8988T (cell line): ENCODE results near the gene SPATA32.

Experiments
- DNase-seq: peaks from one replicate; pipeline ENCODE4 v3.0.0; 2011

The SPATA32 gene

GRCh38 chr17:45246338-45246737 is 15.6 kb downstream of the SPATA32 start:
- DNase-seq: no peak

DNA sequence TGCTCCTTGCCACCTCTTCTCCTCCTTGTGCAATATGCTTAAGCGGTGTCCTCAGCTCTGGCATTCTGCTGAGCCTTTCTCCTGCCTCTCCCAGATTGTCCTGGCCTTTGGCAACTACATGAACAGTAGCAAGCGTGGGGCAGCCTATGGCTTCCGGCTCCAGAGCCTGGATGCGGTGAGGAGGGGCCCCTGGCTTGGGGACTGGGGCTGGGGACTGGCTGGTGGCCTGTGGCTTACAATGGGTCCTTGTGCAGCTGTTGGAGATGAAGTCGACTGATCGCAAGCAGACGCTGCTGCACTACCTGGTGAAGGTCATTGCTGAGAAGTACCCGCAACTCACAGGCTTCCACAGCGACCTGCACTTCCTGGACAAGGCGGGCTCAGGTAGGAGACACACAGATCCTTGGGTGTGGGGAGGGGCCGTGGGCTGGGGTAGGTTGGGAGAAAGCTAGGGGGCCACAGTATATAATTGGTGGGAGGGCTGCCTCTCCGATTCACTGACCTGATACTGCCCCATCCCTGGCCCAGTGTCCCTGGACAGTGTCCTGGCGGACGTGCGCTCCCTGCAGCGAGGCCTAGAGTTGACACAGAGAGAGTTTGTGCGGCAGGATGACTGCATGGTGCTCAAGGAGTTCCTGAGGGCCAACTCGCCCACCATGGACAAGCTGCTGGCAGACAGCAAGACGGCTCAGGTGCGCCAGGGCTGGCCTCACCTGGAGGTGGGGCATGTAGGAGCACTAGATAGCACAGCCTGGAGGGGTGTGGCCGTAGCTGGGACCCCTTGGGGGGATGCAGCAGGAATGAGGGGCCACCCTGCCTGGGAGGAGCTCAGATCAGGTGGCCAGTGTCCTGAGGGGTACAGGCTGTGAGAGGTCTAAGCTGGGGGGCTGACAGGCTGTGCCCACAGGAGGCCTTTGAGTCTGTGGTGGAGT is 16.9 kb downstream of the SPATA32 start:
- no peak for DNase-seq

GRCh38 chr17:45243750-45244149 is 18.1 kb downstream of the SPATA32 start:
- DNase-seq: no peak

GRCh38 chr17:45242029-45242414 is 19.9 kb downstream of the SPATA32 start:
- DNase-seq: no peak

- DNase-seq: no peak
Measured at GRCh38 chr17:45241328-45242028, 20.4 kb downstream of the SPATA32 start.

DNA sequence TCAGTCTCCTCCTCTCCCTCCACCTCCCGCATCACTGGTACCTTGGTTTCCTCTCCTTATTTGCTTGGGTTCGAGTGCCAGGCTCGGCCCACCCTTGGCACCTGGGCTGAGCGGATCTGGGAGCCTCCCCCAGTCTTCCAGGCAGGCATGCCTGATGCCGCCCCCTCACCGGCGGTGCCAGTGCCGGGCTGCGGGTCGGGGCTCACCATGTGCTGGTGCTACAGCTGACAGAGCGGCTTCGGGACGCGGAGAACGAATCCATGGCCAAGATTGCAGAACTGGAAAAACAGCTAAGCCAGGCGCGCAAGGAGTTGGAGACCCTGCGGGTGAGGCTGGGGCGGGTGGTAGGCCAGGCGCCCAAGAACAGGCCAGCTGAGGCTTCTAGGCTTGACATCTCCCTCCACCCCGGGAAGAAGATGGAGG is 21.0 kb downstream of the SPATA32 start:
- DNase-seq: no peak

DNA sequence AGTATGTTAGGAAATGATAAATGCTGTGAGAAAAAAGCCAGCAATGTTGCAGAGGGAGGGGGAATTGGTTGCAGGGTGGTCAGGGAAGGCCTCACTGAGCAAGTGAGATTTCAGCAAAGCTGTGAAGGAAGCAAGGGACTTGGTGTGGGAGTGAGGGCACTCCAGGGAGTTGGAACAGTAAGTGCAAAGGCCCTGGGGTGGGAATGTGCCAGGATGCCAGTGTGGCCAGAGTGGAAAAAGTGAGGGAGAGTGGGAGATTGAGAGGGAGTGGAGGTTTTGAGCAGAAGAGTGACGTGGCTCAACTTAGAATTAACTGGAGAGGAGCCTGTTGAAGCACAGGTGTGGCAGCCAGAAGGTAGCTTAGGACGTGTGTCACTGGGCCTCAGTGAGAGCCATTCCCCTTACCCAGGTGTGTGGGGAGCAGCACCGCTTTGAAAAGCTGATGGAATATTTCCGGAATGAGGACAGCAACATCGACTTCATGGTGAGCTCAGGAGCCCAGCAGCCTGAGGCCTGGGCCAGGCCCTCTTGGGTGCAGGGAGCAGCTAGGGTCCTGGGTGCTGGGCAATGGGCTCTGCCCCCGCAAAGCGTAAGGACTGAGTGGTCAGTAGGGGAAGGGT is 23.6 kb downstream of the SPATA32 start:
- DNase-seq: no peak

GRCh38 chr17:45237686-45238085 is 24.2 kb downstream of the SPATA32 start:
- DNase-seq: no peak

DNA sequence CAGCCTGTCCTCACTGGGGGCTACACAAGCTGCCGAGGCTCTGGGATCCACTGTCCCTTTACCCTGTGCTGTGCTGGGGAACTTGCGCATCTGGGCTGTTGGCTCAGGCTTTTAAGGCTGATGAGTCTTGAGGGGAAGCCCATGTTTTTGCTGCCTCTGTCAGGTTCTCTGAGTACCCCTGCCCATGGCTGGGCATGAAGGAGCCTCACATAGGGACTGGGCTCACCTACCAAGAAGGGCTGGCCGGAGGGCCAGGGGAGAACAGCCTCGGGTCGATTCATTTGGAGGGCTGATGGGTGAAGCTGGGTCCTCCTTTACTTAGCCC is 25.6 kb downstream of the SPATA32 start:
- DNase-seq: no peak

GRCh38 chr17:45235416-45236281 is 26.2 kb downstream of the SPATA32 start:
- peak; percentile 73 for DNase-seq

- DNase-seq: peak; percentile 75
Measured at GRCh38 chr17:45234641-45235415, 27.1 kb downstream of the SPATA32 start.

- no peak for DNase-seq
Measured at GRCh38 chr17:45233423-45233924, 28.4 kb downstream of the SPATA32 start.

- no peak for DNase-seq
Measured at GRCh38 chr17:45232514-45233422, 29.1 kb downstream of the SPATA32 start.

GRCh38 chr17:45231481-45232116 is 30.3 kb downstream of the SPATA32 start:
- DNase-seq: peak; percentile 92

DNA sequence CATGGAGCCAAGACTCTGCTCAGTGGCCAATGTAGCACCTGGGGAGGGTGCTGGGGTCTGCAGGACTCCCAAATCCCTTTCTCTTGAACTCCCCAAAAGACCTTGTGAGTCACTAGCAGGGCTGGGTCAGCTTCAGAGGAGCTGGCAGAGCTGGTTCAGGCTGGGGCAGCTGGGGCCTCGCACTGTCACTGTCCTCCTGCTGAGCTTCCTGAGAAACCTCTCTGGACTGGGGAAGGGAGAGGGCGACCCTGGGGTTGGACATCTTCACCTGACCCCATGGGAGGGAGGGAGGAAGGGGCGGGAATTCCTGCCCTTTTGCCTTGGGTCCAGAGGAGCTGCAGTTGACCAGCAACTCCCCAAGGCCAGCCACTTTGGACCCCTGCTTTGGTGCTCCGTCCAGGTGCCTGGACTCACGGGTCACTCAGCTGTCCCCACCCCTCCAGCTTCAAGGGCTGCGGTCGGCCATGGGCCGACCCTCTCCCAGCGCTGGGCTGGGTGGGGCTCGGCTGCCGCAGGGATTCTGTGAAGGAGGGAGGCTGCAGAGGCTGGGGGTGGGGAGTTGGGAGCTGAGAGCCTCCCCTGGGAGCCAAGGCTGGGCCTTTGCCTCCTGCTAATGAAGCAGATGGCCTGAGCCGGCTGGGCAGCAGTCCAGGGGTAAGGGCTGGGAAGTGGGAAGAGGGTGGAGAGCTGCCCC is 31.0 kb downstream of the SPATA32 start:
- no peak for DNase-seq

GRCh38 chr17:45230410-45230786 is 31.5 kb downstream of the SPATA32 start:
- DNase-seq: no peak

DNA sequence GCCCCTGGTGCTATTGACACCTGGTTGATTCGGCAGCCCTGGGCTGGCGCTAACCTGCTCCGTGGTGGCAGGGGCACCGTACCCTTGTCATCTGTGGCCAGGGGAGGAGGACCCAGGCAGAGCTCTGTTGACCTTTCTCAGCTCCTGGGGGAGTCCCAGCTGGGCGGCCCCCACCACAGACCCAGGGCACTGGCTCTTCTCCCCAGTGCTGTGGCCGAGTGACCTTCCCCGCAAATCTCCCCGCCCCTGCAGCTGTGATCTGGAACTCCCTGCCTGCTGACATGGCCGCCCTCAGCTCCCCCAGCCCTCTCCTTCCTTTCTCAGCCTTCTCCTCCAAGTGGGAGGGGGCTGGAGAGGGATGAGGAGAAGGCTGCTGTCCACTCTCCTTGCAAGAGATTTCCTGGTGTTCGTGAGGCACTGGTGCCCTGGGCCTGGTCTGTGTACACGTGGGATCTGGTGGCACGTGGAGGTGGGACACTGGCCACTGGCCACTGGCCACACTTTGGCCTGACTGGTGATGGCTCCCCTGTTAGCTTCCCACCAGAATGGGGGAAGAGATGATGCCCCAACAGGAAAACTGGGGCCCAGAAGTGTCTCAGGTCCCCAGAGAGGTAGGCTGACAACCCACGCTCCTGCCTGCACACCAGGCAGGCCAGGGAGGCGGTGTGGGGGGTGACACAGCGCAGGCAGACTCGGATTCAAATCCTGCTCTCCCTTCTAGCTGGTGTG is 32.0 kb downstream of the SPATA32 start:
- DNase-seq: peak; percentile 6

DNA sequence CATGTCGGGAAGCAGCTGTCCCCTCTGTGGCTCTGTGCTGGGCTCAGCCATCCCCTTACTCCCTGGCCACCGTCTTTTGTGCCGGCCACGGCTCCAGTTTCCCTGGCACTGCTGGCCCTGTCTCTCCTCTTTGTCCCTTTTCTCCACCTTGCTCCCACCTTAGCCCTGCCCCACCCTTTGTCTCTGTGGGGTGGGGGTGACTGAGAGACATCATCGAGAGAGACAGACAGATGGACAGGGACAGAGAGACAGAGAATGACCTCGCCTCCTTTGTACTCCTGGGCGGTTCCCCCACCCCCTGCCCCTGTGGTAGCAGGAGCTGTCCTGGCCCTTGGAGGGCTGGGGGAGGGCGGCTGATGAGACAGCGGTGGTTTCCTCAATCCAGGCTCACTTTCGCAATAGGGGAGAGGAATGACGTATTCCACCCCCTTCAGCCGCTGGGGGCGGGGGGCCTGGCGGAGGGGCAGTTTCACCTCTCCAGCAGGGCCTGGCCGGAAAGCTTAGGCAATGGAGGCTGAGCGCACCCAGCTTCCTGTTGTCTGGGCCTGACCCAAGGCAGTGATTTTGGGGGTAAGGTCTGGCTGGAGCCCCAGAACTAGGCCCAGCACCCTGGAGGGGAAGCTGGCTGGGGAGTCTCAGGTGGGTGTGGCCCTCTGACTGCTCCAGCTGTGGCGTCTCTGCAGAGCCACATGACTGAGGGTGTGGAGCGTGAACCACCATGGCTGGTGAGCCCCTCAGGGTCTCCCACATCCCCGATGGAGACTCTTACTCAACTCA is 32.9 kb downstream of the SPATA32 start:
- peak; percentile 58 for DNase-seq
